AG08395 (cell line): Measurements from ENCODE around the gene USP10.
"Not testable (repeated sequence)": the region's sequence is repeated elsewhere in the genome, so short reads cannot be mapped to it uniquely, and the experiment has no call there.

Experiments
- DNase-seq: peaks from one replicate; pipeline ENCODE4 v3.0.0; 2012; ENCODE audit warnings: mixed read lengths, low spot score

Gene USP10

GRCh38 chr16:84673203-84673535 is 26.6 kb upstream of the USP10 start:
- DNase-seq: no peak

- DNase-seq: no peak
These were observed 26.2 kb upstream of the USP10 start for GRCh38 chr16:84673561-84673960.

GRCh38 chr16:84675423-84675822 is 24.4 kb upstream of the USP10 start:
- no peak for DNase-seq

GRCh38 chr16:84675884-84676283 is 23.9 kb upstream of the USP10 start:
- no peak for DNase-seq

GRCh38 chr16:84677017-84677803 is 22.6 kb upstream of the USP10 start:
- no peak for DNase-seq

GRCh38 chr16:84677849-84678248 is 22.0 kb upstream of the USP10 start:
- no peak for DNase-seq

GRCh38 chr16:84678541-84678940 is 21.3 kb upstream of the USP10 start:
- no peak for DNase-seq

GRCh38 chr16:84680165-84680842 is 19.5 kb upstream of the USP10 start:
- no peak for DNase-seq

GRCh38 chr16:84680843-84681629 is 18.8 kb upstream of the USP10 start:
- no peak for DNase-seq

GRCh38 chr16:84683691-84684591 is 15.9 kb upstream of the USP10 start:
- no peak for DNase-seq

GRCh38 chr16:84684592-84684965 is 15.2 kb upstream of the USP10 start:
- DNase-seq: no peak

GRCh38 chr16:84685210-84685609 is 14.6 kb upstream of the USP10 start:
- DNase-seq: no peak

GRCh38 chr16:84686707-84687298 is 13.0 kb upstream of the USP10 start:
- DNase-seq: no peak

- peak; percentile 83 for DNase-seq
These were observed 12.1 kb upstream of the USP10 start for GRCh38 chr16:84687715-84688114.

GRCh38 chr16:84688163-84688562 is 11.6 kb upstream of the USP10 start:
- not testable (repeated sequence) for DNase-seq

GRCh38 chr16:84689111-84689510 is 10.7 kb upstream of the USP10 start:
- peak; percentile 78 for DNase-seq

GRCh38 chr16:84690088-84690819 is 9.5 kb upstream of the USP10 start:
- DNase-seq: no peak

- DNase-seq: no peak
These were observed 7.2 kb upstream of the USP10 start for GRCh38 chr16:84692451-84693214.

- not testable (repeated sequence) for DNase-seq
These were observed 5.9 kb upstream of the USP10 start for GRCh38 chr16:84693869-84694268.

GRCh38 chr16:84694980-84695379 is 4.8 kb upstream of the USP10 start:
- no peak for DNase-seq
